HG02938 (cell line): ENCODE measurements around the gene TCF21.

Source experiments
- ATAC-seq: cut with Tn5 transposase; IDR thresholded peaks from one replicate; pipeline ENCODE4 v1.9.1; 2021; ENCODE audit warnings: mild to moderate bottlenecking, moderate library complexity; ENCODE audit not compliant: unreplicated experiment

TCF21 gene

DNA sequence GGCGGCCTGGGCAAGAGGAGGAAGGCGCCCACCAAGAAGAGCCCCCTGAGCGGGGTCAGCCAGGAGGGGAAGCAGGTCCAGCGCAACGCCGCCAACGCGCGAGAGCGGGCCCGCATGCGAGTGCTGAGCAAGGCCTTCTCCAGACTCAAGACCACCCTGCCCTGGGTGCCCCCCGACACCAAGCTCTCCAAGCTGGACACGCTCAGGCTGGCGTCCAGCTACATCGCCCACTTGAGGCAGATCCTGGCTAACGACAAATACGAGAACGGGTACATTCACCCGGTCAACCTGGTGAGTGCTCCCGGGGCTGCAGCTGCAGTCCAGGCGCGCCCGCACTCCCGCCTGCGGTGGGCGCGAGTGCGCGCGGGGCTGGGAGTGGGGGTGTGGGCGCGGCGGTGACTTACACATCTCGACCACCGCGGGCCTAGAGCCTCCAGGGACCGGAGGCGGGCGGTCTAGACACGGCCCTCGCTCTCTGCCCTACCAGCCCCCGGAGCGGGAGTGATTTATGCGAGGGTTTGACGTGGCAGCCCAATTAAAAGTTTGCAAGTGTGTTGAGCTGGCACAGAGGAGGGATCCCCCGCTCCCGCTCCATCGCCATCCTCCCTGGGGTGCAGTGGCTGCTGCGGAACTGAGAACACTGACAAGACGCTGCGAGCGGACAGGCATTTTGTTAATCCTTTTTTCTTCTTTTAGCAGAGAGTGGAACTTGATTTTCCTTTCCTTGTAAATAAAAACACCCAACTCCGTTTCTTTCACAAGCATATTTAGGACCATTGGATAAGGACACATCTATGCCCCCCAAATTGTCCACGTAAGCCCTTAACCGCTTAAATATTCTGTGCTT is 867 bp downstream of the TCF21 start:
- no peak for ATAC-seq

DNA sequence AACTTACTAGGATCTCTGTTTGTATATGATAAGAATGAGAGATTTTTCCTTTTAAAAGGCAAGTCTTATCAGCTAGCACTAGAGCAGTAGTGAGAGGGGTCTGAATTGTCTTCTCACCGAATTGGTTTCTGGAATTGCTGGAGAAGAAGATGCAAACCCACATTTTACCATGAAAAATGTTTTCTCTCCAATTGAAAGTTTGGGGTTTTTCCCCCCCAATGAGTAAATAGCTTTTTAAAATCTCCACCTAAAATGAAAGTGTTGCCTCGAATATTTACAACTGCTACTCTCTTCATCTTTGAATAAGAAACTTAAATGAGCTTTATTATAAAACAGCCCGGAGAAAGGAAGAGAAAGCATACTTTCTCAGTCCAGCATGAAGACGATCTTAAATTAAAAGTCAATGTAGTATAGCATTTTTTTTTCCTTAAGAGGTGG is 1.8 kb downstream of the TCF21 start:
- no peak for ATAC-seq

DNA sequence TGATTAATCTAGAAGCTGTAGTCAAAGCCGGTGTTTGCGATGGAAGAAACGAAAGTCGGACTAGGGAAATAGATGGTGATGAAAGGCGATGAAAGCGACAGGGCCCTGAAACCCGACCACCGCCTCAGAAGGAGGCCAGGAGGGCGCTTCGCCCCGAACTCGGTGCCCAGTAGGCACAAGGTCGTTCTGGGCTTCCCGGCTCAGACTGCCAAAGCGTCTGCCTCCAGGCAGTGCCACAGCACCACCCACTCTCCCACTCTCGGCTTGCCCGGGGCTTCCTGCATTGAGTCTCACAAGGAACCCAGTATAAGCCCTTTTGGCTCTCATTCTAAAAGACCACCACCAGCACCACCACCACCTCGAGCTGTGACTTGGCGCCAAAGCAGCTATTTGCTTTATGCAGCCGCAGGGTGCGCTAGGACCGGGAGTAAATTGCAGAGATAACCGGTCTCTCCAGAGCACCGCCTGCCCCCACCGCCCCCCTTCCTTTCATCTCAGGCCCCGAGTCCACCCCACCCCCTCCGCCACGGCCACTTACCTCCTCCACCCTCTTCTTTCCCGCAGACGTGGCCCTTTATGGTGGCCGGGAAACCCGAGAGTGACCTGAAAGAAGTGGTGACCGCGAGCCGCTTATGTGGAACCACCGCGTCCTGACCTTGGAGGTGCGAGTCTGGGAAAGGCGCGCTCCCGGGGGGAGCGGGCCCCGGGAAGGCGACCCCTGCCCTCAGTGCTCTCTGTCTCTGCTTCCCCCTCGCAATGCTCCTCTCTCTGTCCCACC is 2.4 kb downstream of the TCF21 start:
- ATAC-seq = no peak

DNA sequence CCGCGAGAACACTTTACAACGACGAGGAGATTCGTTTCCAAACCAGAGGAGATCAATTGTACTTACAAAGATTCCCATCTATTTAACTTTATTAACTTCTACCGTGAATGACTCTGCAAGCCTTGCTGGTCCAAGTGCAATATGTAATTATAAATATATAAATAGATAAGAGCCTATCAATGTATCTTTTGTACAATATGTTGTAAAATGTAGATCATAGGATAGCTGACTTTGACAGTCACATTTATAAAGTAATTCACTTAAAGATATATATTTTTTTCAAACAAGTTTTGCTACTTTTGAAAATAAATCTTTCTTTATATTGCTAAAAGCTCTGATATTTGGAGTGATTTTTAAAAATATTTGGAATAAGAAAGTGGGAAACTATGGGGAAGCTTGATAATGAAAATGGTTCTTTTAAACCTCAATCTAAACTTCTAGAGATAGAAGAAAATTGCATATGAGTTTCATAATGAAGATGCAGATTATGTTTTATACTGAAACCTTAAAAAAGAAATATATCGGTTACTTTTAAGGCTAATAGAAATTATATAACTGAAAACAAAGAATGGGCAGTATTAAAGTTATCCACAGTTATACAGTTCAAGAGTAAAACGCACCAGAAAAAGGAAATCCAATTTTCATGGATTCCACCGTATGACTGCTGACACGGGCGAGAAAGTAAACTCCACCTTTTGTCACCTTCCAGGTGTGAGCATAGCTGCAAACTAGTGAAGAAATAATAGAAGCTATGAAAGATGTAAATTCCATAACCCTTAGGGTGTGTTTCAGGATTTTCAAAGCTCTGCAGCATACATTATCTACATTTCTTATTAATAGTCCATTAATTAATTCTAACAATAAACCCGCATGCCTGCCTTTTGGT is 3.3 kb downstream of the TCF21 start:
- ATAC-seq = no peak

- ATAC-seq = no peak
These were observed 4.1 kb downstream of the TCF21 start for GRCh38 chr6:133892813-133893691.

DNA sequence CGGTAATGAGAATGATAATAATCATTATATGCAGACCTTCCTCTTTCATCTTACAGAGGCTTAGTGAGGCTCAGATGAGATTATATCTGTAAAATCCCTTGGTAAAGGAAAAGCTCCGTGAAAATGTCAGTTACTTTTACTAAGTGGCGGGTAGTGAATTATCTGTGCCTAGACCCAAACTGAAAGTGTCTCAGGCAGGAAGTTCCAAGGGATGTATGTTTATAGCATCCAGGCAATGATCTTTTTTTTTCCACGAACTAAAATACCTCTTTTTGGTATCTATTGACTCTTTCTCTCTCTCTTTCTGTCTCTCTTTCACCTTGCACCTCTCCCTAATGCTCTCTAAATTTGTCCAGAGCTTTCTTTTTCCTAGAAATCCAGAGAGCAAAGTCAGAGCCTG is 5.0 kb downstream of the TCF21 start:
- no peak for ATAC-seq

- no peak for ATAC-seq
These were observed 5.5 kb downstream of the TCF21 start for GRCh38 chr6:133894369-133894768.

DNA sequence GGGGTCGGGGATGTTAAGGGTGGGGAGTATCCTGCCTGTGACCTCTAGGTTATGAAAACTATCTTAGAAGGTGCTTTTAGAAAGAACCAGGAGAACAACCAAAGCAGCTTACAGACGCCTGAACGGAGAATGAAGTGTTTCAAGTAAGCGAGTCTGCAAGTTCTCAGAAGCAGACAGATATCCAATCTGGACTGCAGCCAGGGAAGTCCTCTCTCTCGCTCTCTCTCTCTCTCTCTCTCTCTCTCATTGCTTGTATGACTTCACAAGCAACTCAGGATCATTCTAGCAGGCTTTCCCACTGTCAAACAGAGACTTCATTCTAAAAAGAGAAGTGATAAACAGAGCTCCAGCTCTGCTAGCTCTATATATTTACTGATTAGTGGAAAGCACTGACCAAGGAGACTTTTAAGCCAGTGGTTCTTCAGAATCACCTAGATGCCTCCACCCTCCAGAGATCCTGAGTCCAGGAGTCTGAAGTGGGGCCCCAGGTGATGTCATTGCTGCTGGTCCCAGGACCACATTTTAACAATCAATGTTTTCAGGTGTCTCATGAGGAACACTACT is 6.0 kb downstream of the TCF21 start:
- no peak for ATAC-seq

GRCh38 chr6:133895573-133896343 is 6.8 kb downstream of the TCF21 start:
- no peak for ATAC-seq

GRCh38 chr6:133896344-133896721 is 7.4 kb downstream of the TCF21 start:
- ATAC-seq = no peak

DNA sequence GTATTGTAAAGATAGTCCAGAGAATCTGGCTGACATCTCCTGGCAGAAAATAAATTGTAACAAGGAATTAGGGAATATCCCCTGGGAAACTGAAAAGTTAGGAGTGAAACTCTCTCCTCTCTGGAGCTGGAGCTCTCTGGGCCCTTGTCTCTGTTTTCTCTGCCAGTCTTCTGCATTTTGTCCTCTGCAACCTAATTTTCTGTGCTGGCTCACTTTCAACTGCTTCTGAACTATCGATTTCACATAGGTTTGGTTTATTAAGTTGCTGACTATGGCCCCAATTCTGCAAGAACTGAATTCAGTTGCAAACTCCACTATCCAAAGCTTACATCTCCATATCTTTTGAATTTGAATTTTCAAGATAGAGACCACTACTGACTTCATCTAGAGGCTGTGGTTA is 9.3 kb downstream of the TCF21 start:
- ATAC-seq = no peak

GRCh38 chr6:133899556-133899955 is 10.6 kb downstream of the TCF21 start:
- ATAC-seq = no peak

GRCh38 chr6:133903855-133904254 is 14.9 kb downstream of the TCF21 start:
- no peak for ATAC-seq

DNA sequence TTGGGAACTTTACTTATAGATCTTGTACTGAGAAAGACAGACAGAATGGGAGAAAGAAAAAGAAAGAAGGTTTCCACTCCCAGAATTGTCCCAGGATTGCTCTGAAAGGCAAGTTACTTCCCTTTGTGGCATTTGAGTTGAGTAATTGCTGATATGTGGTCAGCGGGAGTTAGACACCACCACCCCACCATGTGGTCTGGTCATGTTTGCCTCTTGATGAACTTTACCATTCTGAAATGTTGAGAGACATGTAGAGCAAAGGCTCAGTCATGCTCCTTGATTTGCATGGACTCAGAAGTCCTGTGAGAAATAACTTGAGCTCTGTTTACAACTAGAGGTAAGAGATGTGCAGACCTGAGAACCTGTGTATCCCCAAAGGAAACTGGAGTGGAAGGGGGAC is 17.1 kb downstream of the TCF21 start:
- ATAC-seq = no peak

DNA sequence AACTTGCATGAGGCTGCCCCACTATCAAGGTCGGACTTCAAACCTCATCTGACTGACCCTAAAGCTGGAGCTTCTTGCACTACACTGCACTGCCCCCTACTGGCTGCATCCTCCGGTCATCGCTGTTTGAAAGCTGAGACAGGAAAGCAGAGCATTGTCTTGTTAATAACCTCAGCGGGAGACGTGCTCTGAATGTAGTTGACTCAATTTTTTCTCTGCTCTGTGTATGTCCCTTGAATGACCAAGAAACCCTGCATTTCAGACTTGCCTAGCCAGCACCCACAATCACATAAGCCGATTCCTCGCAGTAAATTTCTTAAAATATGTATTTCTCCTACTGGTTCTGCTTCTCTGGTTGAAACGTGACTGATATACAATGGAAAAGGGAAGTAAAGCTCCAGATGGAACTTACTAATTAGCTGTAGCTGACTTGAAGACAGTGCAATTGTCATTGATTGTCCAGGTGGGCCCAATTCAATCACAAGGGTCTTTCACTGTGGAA is 27.8 kb downstream of the TCF21 start:
- ATAC-seq = peak; percentile 67

DNA sequence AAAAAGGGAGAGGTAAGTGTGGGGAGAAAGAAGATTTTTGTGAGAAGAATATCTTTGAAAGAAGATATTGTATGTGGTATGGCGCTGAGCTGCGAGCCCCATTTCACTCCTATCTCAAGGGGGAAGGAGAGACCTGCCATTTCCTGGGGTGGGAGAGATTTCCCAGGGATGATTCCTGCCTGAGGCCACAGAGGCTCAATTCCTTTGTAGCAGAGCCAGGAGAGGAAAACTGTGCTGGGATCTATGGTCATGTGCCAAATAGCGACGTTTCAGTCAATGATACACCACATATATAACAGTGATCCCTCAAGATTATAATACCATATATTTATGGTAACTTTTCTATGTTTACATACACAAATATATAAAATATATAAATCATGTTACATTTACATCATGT is 28.9 kb downstream of the TCF21 start:
- ATAC-seq = no peak

DNA sequence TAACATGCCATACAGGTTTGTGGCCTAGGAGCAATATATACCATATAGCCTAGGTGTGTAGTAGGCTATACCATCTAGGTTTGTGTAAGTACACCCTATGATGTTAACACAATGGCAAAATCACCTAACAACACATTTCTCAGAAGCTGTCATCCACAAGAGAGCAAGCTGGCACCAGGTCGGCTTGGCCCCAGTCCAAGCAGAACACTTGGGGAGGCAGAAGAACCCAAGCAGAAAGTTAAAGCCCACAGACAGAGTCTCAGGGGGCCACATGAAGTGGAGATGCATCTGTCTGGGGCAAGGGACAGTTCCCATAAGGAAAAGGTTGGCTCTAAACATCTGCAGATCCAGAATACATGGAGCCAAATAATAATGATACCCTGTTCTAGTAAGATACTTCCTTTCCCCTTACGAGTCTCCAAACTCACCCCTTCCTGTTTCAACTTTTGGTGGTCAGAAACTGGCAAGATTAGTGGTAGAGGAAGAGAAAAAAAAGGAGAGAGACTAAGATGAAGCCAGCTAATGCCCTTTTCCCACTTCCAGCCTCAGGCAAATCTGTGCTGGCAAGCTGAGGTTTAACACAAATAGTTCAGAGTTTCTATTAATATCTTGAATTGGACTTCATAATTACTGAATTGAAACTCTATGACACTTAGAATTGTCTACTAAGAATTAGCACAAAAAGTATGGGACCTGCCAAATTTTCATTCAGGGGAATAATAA is 29.5 kb downstream of the TCF21 start:
- ATAC-seq = no peak

DNA sequence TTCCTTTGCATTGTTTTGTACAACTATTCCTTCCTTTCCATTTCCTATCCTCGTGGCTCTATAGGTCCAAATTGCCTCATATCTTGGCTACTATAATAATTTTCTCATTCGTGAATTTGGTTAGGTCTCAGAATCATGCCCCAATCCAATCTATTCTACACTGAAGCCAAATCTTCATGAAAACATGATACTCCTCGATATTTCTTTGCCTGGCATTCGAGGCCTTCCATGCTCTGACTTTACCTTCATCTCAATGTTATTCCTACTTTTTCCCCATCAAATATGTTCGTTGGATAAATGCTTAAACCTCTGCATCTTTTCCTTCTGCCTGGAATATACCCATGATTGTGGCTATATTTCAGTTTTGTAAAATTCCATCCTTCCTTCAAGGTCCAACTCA is 30.4 kb downstream of the TCF21 start:
- ATAC-seq = no peak
